PC-3 (cell line): ENCODE results near the gene DNM1. TPM values are rescaled to one million over a fixed set of nuclear protein-coding genes. Genes with fewer than 3 reads are reported as not detected.

Experiments used
- ATAC-seq: fragments of 200-7000 bp; cut with Tn5 transposase; 2 replicates; pipeline ENCODE4 v1.9.1; 2020; ENCODE audit warnings: mild to moderate bottlenecking, moderate library complexity
- BruUV-seq: library from RNA; stranded (reverse); fragments of 400-500 nt; replicated peaks from 2 replicates; lab custom pipeline; 2021; lab: Mats Ljungman, UMichigan
- CTCF ChIA-PET: fragments of 300-600 bp; sonication (Branson Sonifier 250); formaldehyde crosslinking; loops from one replicate; lab custom pipeline; 2022; ENCODE audit warnings: antibody characterized with exemption; lab: Charles Lee
- POLR2A ChIA-PET: fragments of 300-600 bp; sonication (Branson Sonifier 250); formaldehyde crosslinking; loops from one replicate; lab custom pipeline; 2022; ENCODE audit warnings: antibody characterized with exemption; ENCODE audit not compliant: unreplicated experiment; lab: Charles Lee
- DNase-seq: peaks from one replicate; pipeline ENCODE4 v3.0.0-alpha.2; 2015
- H2AFZ ChIP-seq: fragments of 300-600 bp; sonication (generic); 2 replicates; pipeline ENCODE4 v1.6.0; 2016; ENCODE audit warnings: antibody characterized with exemption, low read length
- H3F3A ChIP-seq: fragments of 300-600 bp; sonication (generic); one replicate; pipeline ENCODE4 v1.6.0; 2017; ENCODE audit warnings: antibody characterized with exemption, low read length, control low read depth, mild to moderate bottlenecking; ENCODE audit not compliant: unreplicated experiment
- H3K27ac ChIP-seq: fragments of 300-600 bp; sonication (generic); 2 replicates; pipeline ENCODE4 v1.5.1; 2016; ENCODE audit warnings: mild to moderate bottlenecking, low read length
- H3K27me3 ChIP-seq: fragments of 300-600 bp; sonication (generic); 2 replicates; pipeline ENCODE4 v1.6.1; 2016; ENCODE audit warnings: low read length, mixed read lengths
- H3K36me3 ChIP-seq: fragments of 300-600 bp; sonication (generic); 2 replicates; pipeline ENCODE4 v1.6.1; 2016; ENCODE audit warnings: low read depth, mixed run types, low read length, mixed read lengths
- H3K4me1 ChIP-seq: fragments of 300-600 bp; sonication (generic); 2 replicates; pipeline ENCODE4 v1.5.1; 2016; ENCODE audit warnings: low read length; ENCODE audit not compliant: insufficient read depth
- H3K4me2 ChIP-seq: fragments of 300-600 bp; sonication (generic); 2 replicates; pipeline ENCODE4 v1.6.0; 2016; ENCODE audit warnings: low read length
- H3K4me3 ChIP-seq: fragments of 300-600 bp; sonication (generic); 2 replicates; pipeline ENCODE4 v1.5.1; 2016; ENCODE audit warnings: mild to moderate bottlenecking, low read length, mixed read lengths
- H3K79me2 ChIP-seq: fragments of 300-600 bp; sonication (generic); 2 replicates; pipeline ENCODE4 v1.6.1; 2017; ENCODE audit warnings: low read length, mixed read lengths
- H3K9ac ChIP-seq: fragments of 300-600 bp; sonication (generic); 2 replicates; pipeline ENCODE4 v1.6.0; 2016; ENCODE audit warnings: mild to moderate bottlenecking, low read length
- H3K9me2 ChIP-seq: fragments of 300-600 bp; sonication (generic); replicated peaks from 2 replicates; pipeline ENCODE4 v1.6.1; 2016; ENCODE audit warnings: mixed run types, low read length, mixed read lengths
- H3K9me3 ChIP-seq: fragments of 300-600 bp; sonication (generic); 2 replicates; pipeline ENCODE4 v1.6.1; 2016; ENCODE audit warnings: low read length, mixed read lengths
- H4K20me1 ChIP-seq: fragments of 300-600 bp; sonication (generic); 2 replicates; pipeline ENCODE4 v1.6.1; 2016; ENCODE audit warnings: low read length, mixed read lengths
- EZH2 ChIP-seq: fragments of 300-600 bp; sonication (generic); IDR thresholded peaks from one replicate; pipeline ENCODE4 v1.6.1; 2017; ENCODE audit warnings: antibody characterized with exemption, mild to moderate bottlenecking, low read length; ENCODE audit not compliant: unreplicated experiment
- EZH2phosphoT487 ChIP-seq: fragments of 300-600 bp; sonication (generic); IDR thresholded peaks from 2 replicates; pipeline ENCODE4 v1.6.1; 2018; ENCODE audit warnings: mild to moderate bottlenecking, antibody characterized with exemption, low read length, borderline replicate concordance
- intact Hi-C: fragments of 100-400 bp; cut with micrococcal nuclease; formaldehyde crosslinking; loops from 2 replicates; pipeline ENCODE4 v1.9.0; 2023
- total RNA-seq: library from RNA; depleted of rRNA; stranded (reverse); fragments of >200 nt; gene quantifications from 2 replicates; pipeline ENCODE4 v1.2.3, GENCODE V29; 2014
- TF ChIP-seq, protein P1 (sequence below): fragments of 300-600 bp; sonication (generic); conservative IDR thresholded peaks from 2 replicates; pipeline ENCODE4 v1.5.1; 2017; ENCODE audit warnings: antibody characterized with exemption, low read depth, mild to moderate bottlenecking, low read length

Gene DNM1
- total RNA-seq, 1 experiment from 2014 or later: 24.1 TPM

DNA sequence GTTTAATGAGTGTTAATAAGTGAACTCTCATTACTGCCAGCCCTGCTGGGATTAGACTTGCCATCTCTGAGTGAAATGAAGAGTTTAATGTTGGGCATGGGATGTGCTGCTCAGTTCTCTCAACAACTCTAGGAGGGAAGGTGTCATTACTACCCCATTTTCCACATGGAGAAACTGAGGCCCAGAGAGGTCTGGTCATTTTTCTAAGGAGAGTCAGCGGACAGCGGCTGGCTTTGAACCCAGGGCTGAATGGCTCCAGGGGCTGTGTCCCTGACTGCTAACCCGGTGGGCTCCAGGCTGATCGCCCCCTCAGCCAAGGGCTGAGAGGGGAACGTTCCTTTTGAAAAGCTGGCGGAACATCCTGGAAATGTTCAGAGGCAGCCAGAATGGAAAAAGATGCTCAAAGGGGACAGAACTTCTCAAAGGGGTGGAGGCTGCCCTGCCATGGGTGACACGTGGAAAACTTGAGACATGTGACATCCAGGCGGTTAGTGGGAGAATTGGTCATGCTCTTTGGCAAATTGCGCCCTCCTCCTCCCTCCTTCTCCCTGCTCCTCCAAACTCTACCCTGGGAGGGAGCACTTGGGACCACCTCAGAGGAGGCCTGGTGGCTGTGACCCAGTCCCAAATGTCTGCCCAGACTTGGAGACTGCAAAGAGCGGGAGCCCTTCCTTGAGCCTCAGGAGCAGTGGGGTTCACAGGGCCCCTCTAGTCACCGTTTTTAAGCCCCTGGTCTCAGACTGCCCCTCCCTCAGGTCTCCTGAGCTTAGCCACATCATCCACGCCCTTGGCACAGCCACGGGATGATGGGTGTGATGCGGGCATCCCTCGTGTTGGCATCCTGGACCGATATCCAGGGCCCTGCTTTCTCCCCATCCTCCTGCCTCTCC, 28.7 kb downstream of the DNM1 start:
- H3F3A ChIP-seq: no peaks in the 10 kb centered on the region
- H3K9ac ChIP-seq: no peak overlapping the region
- POLR2A ChIA-PET: no interaction called here
- H3K9me3 ChIP-seq: no peaks in the 10 kb centered on the region
- no peaks in the 10 kb centered on the region for H3K4me1 ChIP-seq
- no peak for ATAC-seq
- H4K20me1 ChIP-seq: no peaks in the 10 kb centered on the region
- no peaks in the 10 kb centered on the region for H3K27me3 ChIP-seq
- TF ChIP-seq EZH2 (no peak), EZH2phosphoT487 (no peak)
- TF ChIP-seq, protein P1, sequence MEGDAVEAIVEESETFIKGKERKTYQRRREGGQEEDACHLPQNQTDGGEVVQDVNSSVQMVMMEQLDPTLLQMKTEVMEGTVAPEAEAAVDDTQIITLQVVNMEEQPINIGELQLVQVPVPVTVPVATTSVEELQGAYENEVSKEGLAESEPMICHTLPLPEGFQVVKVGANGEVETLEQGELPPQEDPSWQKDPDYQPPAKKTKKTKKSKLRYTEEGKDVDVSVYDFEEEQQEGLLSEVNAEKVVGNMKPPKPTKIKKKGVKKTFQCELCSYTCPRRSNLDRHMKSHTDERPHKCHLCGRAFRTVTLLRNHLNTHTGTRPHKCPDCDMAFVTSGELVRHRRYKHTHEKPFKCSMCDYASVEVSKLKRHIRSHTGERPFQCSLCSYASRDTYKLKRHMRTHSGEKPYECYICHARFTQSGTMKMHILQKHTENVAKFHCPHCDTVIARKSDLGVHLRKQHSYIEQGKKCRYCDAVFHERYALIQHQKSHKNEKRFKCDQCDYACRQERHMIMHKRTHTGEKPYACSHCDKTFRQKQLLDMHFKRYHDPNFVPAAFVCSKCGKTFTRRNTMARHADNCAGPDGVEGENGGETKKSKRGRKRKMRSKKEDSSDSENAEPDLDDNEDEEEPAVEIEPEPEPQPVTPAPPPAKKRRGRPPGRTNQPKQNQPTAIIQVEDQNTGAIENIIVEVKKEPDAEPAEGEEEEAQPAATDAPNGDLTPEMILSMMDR: no peak
- H2AFZ ChIP-seq: no peak overlapping the region
- no peak overlapping the region for H3K4me3 ChIP-seq
- no peak overlapping the region for H3K4me2 ChIP-seq
- no peaks in the 10 kb centered on the region for H3K36me3 ChIP-seq
- H3K27ac ChIP-seq: no peak overlapping the region
- intact Hi-C loops: no loop called here
- DNase-seq: no peak
- CTCF ChIA-PET: no interaction called here
- no TSS peak for BruUV-seq
- H3K79me2 ChIP-seq: no peaks in the 10 kb centered on the region
- no peaks in the 10 kb centered on the region for H3K9me2 ChIP-seq

- Histone ChIP-seq H2AFZ (no peak overlapping the region), H3K9me3 (no peaks in the 10 kb centered on the region), H3K4me2 (no peak overlapping the region), H4K20me1 (no peaks in the 10 kb centered on the region), H3K79me2 (no peaks in the 10 kb centered on the region), H3K36me3 (no peaks in the 10 kb centered on the region), H3K27ac (no peak overlapping the region), H3K4me1 (no peaks in the 10 kb centered on the region), H3K9me2 (no peaks in the 10 kb centered on the region), H3K9ac (no peak overlapping the region), H3K27me3 (no peaks in the 10 kb centered on the region), H3F3A (no peaks in the 10 kb centered on the region), H3K4me3 (no peak overlapping the region)
- DNase-seq (no peak), ATAC-seq (no peak)
- no peak for TF ChIP-seq EZH2phosphoT487
- TF ChIP-seq EZH2: no peak
- TF ChIP-seq, protein P1: no peak
- POLR2A ChIA-PET: no interaction called here
- intact Hi-C loops: no loop called here
- CTCF ChIA-PET: no interaction called here
- BruUV-seq: no TSS peak
Measured at GRCh38 chr9:128232528-128233428, 29.6 kb downstream of the DNM1 start.
